ELF-1 (cell line): ENCODE measurements around the gene DDX10.
"Not testable (repeated sequence)": the region's sequence is repeated elsewhere in the genome, so short reads cannot be mapped to it uniquely, and the experiment has no call there.

Source experiments
- DNase-seq: peaks from one replicate; pipeline ENCODE4 v3.0.0-alpha.2; 2016; ENCODE audit warnings: low read depth, low spot score

DDX10 gene

GRCh38 chr11:108715239-108715638 is 50.4 kb downstream of the DDX10 start:
- DNase-seq, result no peak

- no peak for DNase-seq
Measured at GRCh38 chr11:108718466-108718865, 53.6 kb downstream of the DDX10 start.

- DNase-seq, result no peak
Measured at GRCh38 chr11:108724974-108725689, 60.3 kb downstream of the DDX10 start.

- no peak for DNase-seq
Measured at GRCh38 chr11:108726077-108726800, 61.4 kb downstream of the DDX10 start.

- DNase-seq, result no peak
Measured at GRCh38 chr11:108727665-108728064, 62.8 kb downstream of the DDX10 start.

GRCh38 chr11:108729227-108729871 is 64.5 kb downstream of the DDX10 start:
- no peak for DNase-seq

- DNase-seq, result no peak
Measured at GRCh38 chr11:108732395-108732794, 67.5 kb downstream of the DDX10 start.

GRCh38 chr11:108733479-108734116 is 68.7 kb downstream of the DDX10 start:
- no peak for DNase-seq

GRCh38 chr11:108734283-108734682 is 69.4 kb downstream of the DDX10 start:
- DNase-seq, result no peak

- DNase-seq, result no peak
Measured at GRCh38 chr11:108734956-108735559, 70.2 kb downstream of the DDX10 start.

- not testable (repeated sequence) for DNase-seq
Measured at GRCh38 chr11:108740132-108740531, 75.3 kb downstream of the DDX10 start.

GRCh38 chr11:108743851-108744250 is 79.0 kb downstream of the DDX10 start:
- DNase-seq, result no peak

- DNase-seq, result no peak
Measured at GRCh38 chr11:108748968-108749367, 84.1 kb downstream of the DDX10 start.

GRCh38 chr11:108751444-108751843 is 86.6 kb downstream of the DDX10 start:
- no peak for DNase-seq

- no peak for DNase-seq
Measured at GRCh38 chr11:108752297-108752751, 87.5 kb downstream of the DDX10 start.

- no peak for DNase-seq
Measured at GRCh38 chr11:108754901-108755625, 90.2 kb downstream of the DDX10 start.

- DNase-seq, result no peak
Measured at GRCh38 chr11:108757630-108758029, 92.8 kb downstream of the DDX10 start.

GRCh38 chr11:108758458-108758857 is 93.6 kb downstream of the DDX10 start:
- DNase-seq, result no peak

GRCh38 chr11:108766596-108767173 is 101.8 kb downstream of the DDX10 start:
- no peak for DNase-seq

GRCh38 chr11:108768370-108768769 is 103.5 kb downstream of the DDX10 start:
- DNase-seq, result no peak

- DNase-seq, result no peak
Measured at GRCh38 chr11:108768964-108769363, 104.1 kb downstream of the DDX10 start.
